ENCODE measurements around the gene ALDOC. TPM values are rescaled to one million over a fixed set of nuclear protein-coding genes. Genes with fewer than 3 reads are reported as not detected.
"Not testable (repeated sequence)": the region's sequence is repeated elsewhere in the genome, so short reads cannot be mapped to it uniquely, and the experiment has no call there.

Gene ALDOC
- total RNA-seq, 4 donors from 2014 or later: 21.6 to 49.5 (median 27.5) TPM

DNA sequence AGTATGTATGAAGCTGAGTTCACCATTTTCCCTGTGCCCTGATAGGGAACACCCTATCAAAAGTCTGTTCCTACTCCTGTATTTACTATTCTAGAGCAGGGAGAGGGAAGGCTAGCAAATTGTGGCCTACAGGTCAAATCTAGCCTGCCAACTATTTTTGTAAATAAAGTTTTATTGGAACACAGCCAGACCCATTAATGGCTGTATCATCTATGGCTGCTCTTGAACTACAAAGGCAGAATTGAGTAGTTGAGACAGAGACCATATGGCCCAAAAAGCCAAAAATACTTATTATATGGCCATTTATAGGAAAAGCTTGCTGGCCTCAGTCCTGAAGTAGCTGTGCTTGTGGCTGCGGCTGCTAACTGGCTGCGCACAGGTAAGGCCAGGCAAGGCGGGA lies 4.3 kb upstream of the ALDOC start:
- WGBS: 100% methylated on average over 3 of the region's 3 CpGs
- no peak for TF ChIP-seq EP300 (IDR thresholded peaks at IDR 0.05)
- TF ChIP-seq POLR2A (IDR thresholded peaks at IDR 0.05; ENCODE audit: low read depth): no peak
- Histone ChIP-seq H3K4me3 (no peak overlapping the region), H3K27me3 (no peaks in the 10 kb centered on the region), H3K36me3 (peaks cover 0 to 34% (median 0%) of the 10 kb centered on the region in 4 donors), H3K27ac (replicated peaks in 1 of 4) (no peak overlapping the region), H3K9me3 (no peaks in the 10 kb centered on the region), H3K4me1 (peaks cover 9 to 14% (median 11%) of the 10 kb centered on the region in 4 donors)
- no peak for DNase-seq (ENCODE audit: extremely low spot score)
- intact Hi-C loops (cut with DNase I): no loop called here

DNA sequence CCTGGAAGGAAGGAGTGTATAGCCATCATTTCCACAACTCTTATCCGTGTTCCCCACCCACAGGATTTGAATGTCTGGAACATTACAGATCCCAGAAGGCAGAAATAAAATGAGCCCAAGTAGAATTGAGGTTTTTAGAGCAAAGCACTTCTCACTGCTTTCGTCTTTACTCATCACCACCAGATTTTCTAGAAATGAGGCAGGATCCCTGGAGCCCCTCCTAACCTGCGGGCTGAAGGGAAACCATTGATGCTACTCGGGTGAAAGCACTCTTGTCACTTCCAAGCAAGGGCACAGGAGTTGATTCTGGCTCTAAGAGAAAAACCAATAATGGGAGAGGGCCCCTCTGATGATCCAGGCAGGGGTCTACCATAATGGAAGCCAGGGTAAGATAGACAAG lies 2.8 kb upstream of the ALDOC start:
- no peak for DNase-seq (ENCODE audit: extremely low spot score)
- Histone ChIP-seq H3K4me3 (no peak overlapping the region), H3K27ac (replicated peaks in 1 of 4) (no peak overlapping the region), H3K27me3 (no peaks in the 10 kb centered on the region), H3K4me1 (peaks cover 12 to 22% (median 20%) of the 10 kb centered on the region in 4 donors), H3K36me3 (peaks cover 0 to 23% (median 0%) of the 10 kb centered on the region in 4 donors), H3K9me3 (no peaks in the 10 kb centered on the region)
- WGBS: 95% methylated on average over 4 of the region's 4 CpGs
- no peak for TF ChIP-seq POLR2A (IDR thresholded peaks at IDR 0.05; ENCODE audit: low read depth)
- intact Hi-C loops (cut with DNase I): no loop called here

DNA sequence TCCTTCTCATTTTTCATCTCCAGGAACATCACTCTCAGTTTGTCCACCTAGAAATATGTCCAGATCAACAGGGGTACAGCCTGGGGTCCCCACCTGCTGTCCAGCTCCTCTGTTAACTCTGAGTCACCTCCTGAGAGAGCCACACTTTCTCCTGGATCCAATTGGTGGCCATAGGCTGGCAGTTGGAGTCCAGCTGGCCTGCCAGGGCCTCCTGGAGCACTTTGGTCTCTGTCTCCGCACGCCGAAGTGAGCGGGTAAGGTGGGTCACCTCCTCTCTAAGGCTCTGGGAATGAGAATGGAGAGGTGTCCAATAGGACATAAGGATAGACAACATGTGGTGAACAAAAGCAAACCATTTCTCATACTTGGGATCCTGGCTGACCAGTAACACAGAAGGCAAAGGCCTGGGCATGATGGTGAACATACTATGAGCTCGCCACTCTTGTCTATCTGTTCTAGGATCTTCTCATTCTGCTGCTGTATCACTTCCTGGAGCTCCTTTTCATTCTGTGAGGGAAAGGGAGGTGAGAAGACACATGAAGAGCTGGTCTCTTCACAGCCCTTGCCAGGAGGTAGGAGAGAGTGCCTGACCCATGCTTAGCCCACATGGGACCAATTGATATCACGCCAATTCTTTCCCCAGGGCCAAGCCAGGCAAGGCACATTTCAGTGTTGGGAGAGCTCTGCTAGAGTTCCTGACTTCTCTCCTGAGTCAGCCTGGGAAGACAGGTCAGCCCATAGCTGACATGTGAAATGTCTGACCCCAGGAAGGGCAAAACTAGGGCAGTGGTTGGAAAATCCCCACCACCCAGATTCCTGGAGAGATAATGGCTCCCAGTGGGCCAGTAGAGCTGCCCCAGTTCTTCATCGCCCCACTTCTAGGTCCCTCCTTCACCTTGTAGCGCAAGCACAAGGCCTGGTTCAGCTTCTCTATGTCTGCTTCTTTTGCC lies 1.8 kb upstream of the ALDOC start:
- 98% methylated on average over 8 of the region's 8 CpGs for WGBS
- TF ChIP-seq EP300 (IDR thresholded peaks at IDR 0.05) (no peak), POLR2AphosphoS5 (IDR thresholded peaks at IDR 0.05) (no peak), POLR2A (IDR thresholded peaks at IDR 0.05; ENCODE audit: low read depth) (no peak)
- TF ChIP-seq, protein P1, sequence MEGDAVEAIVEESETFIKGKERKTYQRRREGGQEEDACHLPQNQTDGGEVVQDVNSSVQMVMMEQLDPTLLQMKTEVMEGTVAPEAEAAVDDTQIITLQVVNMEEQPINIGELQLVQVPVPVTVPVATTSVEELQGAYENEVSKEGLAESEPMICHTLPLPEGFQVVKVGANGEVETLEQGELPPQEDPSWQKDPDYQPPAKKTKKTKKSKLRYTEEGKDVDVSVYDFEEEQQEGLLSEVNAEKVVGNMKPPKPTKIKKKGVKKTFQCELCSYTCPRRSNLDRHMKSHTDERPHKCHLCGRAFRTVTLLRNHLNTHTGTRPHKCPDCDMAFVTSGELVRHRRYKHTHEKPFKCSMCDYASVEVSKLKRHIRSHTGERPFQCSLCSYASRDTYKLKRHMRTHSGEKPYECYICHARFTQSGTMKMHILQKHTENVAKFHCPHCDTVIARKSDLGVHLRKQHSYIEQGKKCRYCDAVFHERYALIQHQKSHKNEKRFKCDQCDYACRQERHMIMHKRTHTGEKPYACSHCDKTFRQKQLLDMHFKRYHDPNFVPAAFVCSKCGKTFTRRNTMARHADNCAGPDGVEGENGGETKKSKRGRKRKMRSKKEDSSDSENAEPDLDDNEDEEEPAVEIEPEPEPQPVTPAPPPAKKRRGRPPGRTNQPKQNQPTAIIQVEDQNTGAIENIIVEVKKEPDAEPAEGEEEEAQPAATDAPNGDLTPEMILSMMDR (IDR thresholded peaks at IDR 0.05): no peak
- Histone ChIP-seq H3K4me3 (no peak overlapping the region), H3K27ac (replicated peaks in 1 of 4) (no peak overlapping the region), H3K27me3 (no peaks in the 10 kb centered on the region), H3K4me1 (peaks cover 12 to 22% (median 20%) of the 10 kb centered on the region in 4 donors), H3K36me3 (peaks cover 0 to 13% (median 2%) of the 10 kb centered on the region in 4 donors), H3K9me3 (no peaks in the 10 kb centered on the region)
- intact Hi-C loops (cut with DNase I): no loop called here
- no peak for DNase-seq (ENCODE audit: extremely low spot score)

DNA sequence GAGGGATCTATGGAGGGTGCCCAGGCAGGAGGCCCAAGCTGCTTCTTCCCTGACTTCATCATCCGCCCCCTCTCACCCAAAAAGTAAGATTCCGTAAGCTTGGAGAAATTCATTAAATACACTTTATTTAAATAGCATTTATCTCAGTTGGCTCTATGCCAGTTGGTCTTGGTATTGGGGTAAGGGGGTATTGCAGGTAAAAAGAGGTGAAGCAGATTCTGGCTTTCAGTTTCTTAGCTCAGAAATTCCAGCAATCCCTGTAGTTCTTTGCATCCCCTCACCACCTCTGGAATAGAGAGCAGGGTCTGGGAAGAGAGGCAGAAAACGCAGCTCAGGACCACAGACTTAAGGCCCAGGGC lies 750 bp upstream of the ALDOC start:
- no peak for DNase-seq (ENCODE audit: extremely low spot score)
- peaks cover 16 to 26% (median 25%) of the 10 kb centered on the region in 4 donors for H3K4me1 ChIP-seq
- H3K27me3 ChIP-seq: no peaks in the 10 kb centered on the region
- intact Hi-C loops (cut with DNase I): no loop called here
- TF ChIP-seq, protein P1 (IDR thresholded peaks at IDR 0.05): no peak
- TF ChIP-seq POLR2A (IDR thresholded peaks at IDR 0.05; ENCODE audit: low read depth) (no peak), POLR2AphosphoS5 (IDR thresholded peaks at IDR 0.05) (no peak), EP300 (IDR thresholded peaks at IDR 0.05) (no peak)
- H3K36me3 ChIP-seq: peaks cover 0 to 11% (median 2%) of the 10 kb centered on the region in 4 donors
- H3K9me3 ChIP-seq: no peaks in the 10 kb centered on the region
- 81% methylated on average over 3 of the region's 3 CpGs for WGBS
- peak overlapping the region in 3 of 4 donors; percentile 40 to 53 (median 43) for H3K4me3 ChIP-seq
- peak overlapping the region in 3 of 4 donors; percentile 52 to 61 (median 60) for H3K27ac ChIP-seq (replicated peaks in 1 of 4)

DNA sequence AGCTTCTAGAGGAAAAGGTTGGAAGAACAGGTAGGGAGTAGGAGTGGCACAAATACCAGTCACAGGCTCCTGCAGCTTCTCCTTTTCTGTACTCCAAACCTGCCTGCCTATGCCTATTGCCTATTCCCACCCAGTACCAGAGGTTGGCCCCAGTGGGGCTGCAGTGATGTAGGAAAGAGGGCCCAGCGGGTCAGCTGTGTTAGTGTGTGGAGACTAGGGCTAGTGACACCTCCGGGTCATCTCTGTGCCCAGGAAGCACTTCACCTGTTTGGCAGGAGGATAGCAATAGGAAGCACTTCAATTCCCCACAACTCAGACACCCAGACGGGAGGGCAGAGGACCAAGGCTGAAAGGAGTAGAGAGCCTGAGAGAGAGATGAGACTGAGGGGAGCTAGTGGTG lies 679 bp downstream of the ALDOC start:
- peak overlapping the region in 1 of 4 donors; percentile 40 for H3K4me3 ChIP-seq
- peaks cover 0 to 11% (median 2%) of the 10 kb centered on the region in 4 donors for H3K36me3 ChIP-seq
- H3K27me3 ChIP-seq; H3K27ac ChIP-seq (replicated peaks in 1 of 4); DNase-seq (ENCODE audit: extremely low spot score); intact Hi-C loops (cut with DNase I); H3K9me3 ChIP-seq: not testable (repeated sequence)
- peaks cover 23 to 34% (median 32%) of the 10 kb centered on the region in 4 donors for H3K4me1 ChIP-seq
- 70% methylated on average over 3 of the region's 3 CpGs for WGBS

DNA sequence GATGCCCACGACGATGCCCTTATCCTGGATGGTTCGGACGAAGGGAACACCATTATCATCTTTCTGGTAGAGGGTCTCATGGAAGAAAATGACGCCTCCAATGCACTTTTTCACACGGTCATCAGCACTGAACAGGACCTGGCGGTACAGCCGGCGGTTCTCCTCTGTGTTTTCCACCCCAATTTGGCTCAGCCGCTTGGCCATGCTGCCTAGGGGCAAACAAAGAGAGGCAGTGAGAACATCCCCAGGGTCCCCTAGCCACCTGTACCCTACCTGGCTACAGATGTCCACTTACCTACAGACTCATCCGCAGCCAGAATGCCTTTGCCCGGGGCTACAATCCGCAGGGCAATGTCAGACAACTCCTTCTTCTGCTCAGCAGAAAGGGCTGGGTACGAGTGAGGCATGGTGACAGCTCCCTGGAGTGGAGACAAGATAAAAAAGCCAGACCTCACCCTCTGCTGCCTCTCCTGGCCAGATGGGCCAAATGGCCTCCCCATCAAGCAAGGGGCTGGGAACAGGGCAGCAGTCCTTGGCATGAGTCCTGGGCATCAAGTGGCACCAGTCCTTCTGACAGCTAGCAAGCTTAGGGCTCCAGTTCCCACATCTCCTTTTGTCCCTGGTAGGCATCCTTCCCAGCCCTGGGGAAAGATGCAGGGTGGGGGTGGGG lies 1.4 kb downstream of the ALDOC start:
- WGBS: 94% methylated on average over 14 of the region's 14 CpGs
- intact Hi-C loops (cut with DNase I): no loop called here

More for the DNA sequence above, 1.4 kb downstream of the ALDOC start:
- peaks cover 27 to 41% (median 37%) of the 10 kb centered on the region in 4 donors for H3K4me1 ChIP-seq
- H3K27me3 ChIP-seq: no peaks in the 10 kb centered on the region
- TF ChIP-seq, protein P1 (IDR thresholded peaks at IDR 0.05): no peak
- no peak for TF ChIP-seq POLR2AphosphoS5 (IDR thresholded peaks at IDR 0.05)
- H3K9me3 ChIP-seq: no peaks in the 10 kb centered on the region
- no peak overlapping the region for H3K4me3 ChIP-seq
- DNase-seq (ENCODE audit: extremely low spot score): no peak
- H3K36me3 ChIP-seq: peaks cover 0 to 11% (median 2%) of the 10 kb centered on the region in 4 donors
- no peak overlapping the region for H3K27ac ChIP-seq (replicated peaks in 1 of 4)

Data from esophagus muscularis mucosa (tissue), 4 donors.